GM18858 (cell line): ENCODE results near the gene PEX10.

Experiments used
- ATAC-seq: cut with Tn5 transposase; IDR thresholded peaks from one replicate; pipeline ENCODE4 v1.9.1; 2021; ENCODE audit not compliant: unreplicated experiment

The PEX10 gene

GRCh38 chr1:2376931-2377672, 35.3 kb downstream of the PEX10 start:
- no peak for ATAC-seq

DNA sequence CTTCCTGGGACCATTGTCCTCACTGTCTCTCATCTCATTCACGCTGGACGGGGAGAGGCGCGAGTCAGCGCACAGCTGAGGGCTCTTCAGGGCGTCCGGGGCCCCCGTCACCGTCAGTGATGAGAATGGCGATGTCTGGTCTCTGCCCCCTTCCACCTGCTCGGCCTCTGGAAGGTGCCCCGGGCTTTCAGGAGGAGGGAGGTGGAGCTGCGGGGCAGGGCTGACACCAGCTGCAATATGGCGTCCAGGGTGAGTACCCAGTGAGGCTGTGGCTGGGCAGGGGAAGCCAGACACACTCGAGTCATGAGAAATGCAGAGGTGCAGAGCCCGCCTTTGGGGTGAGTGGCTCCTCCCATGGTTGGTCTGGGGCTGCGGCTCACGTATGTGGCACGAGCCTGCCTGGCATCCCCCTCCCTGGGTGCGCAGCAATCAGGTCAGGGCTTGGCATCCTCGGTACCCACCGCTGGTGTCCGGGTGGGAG, 36.1 kb downstream of the PEX10 start:
- no peak for ATAC-seq

DNA sequence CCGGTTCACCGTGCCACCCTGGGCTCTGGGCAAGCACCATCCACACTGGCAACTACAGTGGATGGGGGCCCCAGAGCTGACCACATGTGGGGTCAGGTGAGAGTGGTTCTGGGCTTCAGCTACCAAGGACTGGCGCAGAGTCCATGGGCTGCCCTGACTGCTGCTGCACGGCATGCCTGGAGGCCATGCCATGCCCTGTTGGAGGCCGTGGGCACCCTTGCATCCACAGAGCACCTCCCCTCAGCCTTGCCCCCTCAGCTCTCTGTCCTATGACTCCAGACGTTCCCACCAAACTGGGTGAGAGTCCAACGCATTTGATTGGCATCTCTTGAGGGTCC, 36.5 kb downstream of the PEX10 start:
- no peak for ATAC-seq

GRCh38 chr1:2375246-2375922, 37.0 kb downstream of the PEX10 start:
- ATAC-seq = no peak

GRCh38 chr1:2374252-2375155, 37.9 kb downstream of the PEX10 start:
- no peak for ATAC-seq

GRCh38 chr1:2373551-2374251, 38.7 kb downstream of the PEX10 start:
- no peak for ATAC-seq

- no peak for ATAC-seq
Observed at GRCh38 chr1:2372551-2373490, 39.5 kb downstream of the PEX10 start.

DNA sequence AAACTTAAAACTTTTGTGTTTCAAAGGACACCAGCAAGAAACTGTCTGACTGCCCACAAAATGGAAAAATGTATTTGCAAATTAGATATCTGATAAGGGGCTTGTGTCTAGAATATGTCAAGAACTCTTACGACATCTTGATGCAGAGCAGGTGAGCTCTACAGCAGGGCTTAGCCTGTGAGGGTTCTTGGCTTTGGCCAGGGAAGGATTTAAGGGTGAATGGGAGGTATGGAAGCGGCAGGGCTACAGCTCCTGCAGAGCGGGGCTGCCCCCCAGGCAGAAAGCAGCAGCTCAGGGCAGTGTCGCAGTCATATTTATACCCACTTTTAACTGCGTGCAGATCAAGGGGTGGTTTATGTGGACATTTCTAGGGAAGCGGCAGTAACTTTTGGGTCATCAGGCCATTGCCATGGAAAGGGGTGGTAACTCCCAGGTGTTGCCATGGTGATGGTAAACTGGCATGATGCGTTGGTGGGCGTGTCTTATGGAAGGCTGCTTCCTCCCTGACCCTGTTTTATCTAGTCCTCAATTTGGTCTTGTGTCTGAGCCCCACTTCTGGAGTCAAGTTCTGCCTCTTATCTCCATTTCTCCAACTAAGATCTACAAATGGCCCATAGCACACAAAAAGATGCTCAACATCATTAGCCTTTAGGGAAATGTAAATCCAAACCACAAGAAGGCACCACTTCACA, 44.2 kb downstream of the PEX10 start:
- no peak for ATAC-seq

DNA sequence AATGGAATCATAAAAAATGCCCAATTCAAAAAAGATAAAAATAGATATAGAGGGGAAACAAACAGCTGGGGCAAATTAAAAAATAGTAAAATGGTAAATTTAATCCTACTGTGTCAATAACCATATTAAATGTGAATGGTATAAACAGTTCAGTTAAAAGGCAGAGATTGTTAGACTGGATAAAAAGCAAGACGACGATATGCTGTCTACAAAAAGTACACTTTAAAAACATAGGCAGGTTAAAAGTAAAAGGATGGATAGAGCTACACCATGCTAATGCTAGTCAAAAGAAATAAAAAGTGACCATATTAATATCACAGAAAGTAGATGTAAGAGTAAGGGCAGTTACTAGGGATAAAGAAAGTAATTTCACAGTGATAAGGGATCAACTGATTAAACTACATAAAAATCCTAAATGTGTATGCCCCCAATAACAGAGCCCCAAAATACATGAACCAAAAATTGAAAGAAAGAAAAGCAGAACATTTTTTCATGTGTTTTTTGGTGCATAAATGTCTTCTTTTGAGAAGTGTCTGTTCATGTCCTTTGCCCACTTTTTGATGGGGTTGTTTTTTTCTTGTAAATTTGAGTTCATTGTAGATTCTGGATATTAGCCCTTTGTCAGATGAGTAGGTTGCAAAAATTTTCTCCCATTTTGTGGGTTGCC, 48.4 kb downstream of the PEX10 start:
- ATAC-seq = no peak

- ATAC-seq = no peak
Observed at GRCh38 chr1:2360588-2361364, 51.6 kb downstream of the PEX10 start.

DNA sequence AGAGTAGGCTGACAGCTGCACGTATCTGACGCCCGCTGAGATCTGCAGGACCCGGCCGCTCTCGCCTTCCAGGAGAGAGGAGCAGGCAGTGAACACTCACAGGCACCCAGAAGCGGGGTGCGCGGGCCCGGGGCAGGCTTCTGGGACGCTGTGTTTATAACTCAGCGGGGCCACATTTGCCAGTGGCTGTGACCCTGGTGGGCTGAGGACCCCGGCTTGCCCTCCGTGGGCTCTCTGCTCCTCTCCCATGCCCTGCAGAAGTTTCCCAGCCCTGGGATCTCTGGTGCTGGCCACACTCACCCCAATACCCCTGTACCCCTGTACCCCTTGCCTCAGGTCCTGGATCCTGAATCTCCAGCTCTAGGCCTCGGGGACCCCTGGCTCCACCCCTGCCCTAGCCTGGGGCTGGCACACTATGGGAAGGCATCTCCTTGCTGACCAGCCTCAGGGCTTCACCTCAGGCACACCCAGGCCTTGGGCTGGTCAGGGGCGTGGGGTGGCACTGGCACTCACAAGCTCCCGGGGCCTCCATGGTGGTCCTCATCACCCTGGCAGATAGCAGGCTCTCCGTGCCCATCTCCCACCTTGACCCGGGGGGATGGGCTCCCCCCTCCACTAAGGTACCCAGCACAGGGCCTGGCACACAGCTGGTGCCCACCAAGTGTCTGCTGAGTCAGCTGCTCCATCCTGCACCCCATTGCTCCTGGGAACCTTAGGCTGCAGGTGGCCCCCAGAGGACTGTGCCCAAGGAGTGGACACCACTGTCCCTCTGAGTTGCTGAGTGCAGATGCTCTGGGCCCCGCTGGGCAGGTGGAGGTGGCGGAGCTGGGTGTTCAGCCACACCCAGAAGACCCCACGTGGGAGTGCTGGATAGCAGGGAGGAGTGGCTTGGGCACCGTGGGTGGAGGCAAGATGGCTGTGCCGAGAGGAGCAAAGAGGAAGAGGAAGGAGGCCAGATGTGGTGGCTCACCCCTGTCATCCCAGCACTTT, 53.4 kb downstream of the PEX10 start:
- ATAC-seq = no peak

- no peak for ATAC-seq
Observed at GRCh38 chr1:2358072-2358471, 54.3 kb downstream of the PEX10 start.

DNA sequence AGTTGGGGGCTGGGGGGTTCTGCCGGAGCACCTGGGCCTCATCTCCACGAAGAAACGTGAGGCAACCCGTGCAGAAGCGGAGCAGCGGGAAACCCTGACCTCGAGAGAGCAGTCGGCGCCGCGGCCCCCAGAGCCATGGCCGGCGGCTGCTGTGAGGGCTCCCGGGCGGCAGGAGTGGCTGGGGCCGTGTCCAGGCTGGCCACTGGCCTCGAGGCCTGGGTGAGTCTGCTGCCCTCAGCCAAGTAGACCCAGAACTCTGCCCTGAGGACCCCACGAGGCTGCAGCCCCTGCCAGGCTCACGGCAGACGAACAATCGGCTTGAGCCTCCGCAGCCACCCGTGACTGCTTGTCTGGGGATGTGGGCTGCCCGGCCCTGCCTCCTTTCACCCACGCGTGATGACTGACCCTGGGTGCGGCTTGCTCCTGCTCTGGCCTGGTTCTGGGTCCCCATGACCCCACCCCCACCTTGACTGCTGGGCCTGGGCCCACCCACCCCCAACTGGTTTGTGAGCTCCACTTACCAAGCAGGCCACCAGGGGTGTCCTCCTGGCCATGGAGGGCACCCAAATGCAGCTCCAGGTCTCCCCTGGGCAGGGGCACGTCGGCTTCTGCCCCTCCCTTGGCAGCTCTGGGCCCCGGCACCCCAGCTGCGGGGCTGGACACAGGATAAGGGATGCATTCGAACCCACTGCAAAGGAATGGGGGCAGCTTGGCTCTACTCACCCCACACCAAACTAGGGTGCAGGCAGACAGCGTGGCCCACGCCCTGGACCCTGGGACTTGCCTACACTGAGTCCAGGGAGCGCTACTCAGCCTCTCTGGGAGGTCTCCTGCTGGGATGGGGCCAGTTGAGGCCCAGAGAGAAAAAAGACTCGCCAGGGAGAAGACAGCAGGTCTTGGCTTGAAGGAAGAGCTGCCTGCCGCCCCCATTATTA, 55.2 kb downstream of the PEX10 start:
- ATAC-seq = no peak

GRCh38 chr1:2356401-2356800, 56.0 kb downstream of the PEX10 start:
- ATAC-seq = no peak

DNA sequence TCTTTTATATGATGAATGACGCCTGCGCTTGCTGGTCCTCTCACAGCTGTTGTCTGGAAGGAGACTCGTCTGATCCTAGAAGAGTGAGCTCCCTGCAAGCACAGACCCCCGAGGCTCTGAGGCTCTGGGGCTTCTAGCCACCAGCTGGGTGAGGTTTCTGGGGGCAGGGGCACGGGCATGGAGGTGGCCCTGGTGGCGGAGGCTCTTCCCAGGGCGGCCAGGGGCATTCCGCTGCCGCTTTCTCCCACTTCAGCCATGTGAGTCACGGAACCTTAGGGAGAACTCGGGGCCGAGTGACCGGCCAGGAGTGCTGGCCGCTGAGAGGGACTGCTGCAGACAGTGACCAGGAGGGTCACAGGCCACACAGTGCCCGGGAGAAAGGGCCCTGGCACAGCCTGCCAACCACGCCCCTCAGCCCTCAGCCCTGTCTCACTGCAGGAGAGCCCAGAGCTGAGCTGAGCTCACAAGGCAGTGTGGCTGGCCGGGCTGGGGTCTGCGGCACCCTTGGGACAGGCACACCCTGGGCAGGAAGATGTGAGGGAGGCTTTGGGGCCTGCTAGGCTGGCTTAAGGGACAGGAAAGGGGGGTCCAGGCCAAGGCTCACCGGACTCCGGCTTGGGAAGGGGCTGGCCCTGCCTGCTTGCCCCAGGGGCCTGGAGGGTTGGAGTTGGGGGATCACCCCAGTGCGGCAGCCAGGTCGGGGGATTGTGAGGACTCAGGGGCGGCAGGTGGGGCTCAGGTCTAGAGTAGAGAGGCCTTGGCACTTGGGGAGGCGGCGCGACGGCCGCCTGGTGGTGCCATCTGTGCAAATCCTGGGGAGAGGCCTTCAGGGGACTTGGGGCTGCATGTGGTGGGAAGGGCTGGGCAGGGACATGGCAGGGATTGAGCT, 56.7 kb downstream of the PEX10 start:
- no peak for ATAC-seq
